Epithelial cell of esophagus (primary cell): Measurements from ENCODE around the gene RUNX2.

Experiments
- DNase-seq: peaks from one replicate; pipeline ENCODE4 v3.0.0; 2010; ENCODE audit warnings: low read depth
- H3K4me3 ChIP-seq: 2 replicates; pipeline ENCODE4 v1.5.1; 2011; ENCODE audit warnings: mild to moderate bottlenecking, low read length, control low read depth
- CTCF ChIP-seq: IDR thresholded peaks from 2 replicates; pipeline ENCODE4 v1.5.1; 2011; ENCODE audit warnings: low read depth, mild to moderate bottlenecking, low read length, control low read depth, inconsistent platforms; ENCODE audit not compliant: insufficient read depth; ENCODE audit errors: missing control alignments

Gene RUNX2

GRCh38 chr6:45454008-45454911 is 126.1 kb downstream of the RUNX2 start:
- DNase-seq = peak; percentile 39

GRCh38 chr6:45455408-45455807 is 127.3 kb downstream of the RUNX2 start:
- no peak for TF ChIP-seq CTCF
- H3K4me3 ChIP-seq = no peak overlapping the region
- DNase-seq = no peak

More at GRCh38 chr6:45454008-45454911, 126.1 kb downstream of the RUNX2 start:
- H3K4me3 ChIP-seq = no peak overlapping the region
- no peak for TF ChIP-seq CTCF

GRCh38 chr6:45457141-45457540 is 129.0 kb downstream of the RUNX2 start:
- no peak for TF ChIP-seq CTCF
- H3K4me3 ChIP-seq = no peak overlapping the region
- DNase-seq = peak; percentile 80

GRCh38 chr6:45458672-45459071 is 130.5 kb downstream of the RUNX2 start:
- H3K4me3 ChIP-seq = no peak overlapping the region
- no peak for TF ChIP-seq CTCF

GRCh38 chr6:45460166-45460565 is 132.0 kb downstream of the RUNX2 start:
- no peak for DNase-seq
- no peak for TF ChIP-seq CTCF
- no peak overlapping the region for H3K4me3 ChIP-seq

More at GRCh38 chr6:45458672-45459071, 130.5 kb downstream of the RUNX2 start:
- DNase-seq = no peak

GRCh38 chr6:45461486-45461885 is 133.4 kb downstream of the RUNX2 start:
- H3K4me3 ChIP-seq = no peak overlapping the region
- no peak for TF ChIP-seq CTCF
- DNase-seq = no peak
